Measurements from ENCODE around the gene TCAF2. TPM values are rescaled to one million over a fixed set of nuclear protein-coding genes. Genes with fewer than 3 reads are reported as not detected.

TCAF2 gene
- 1.5 and 1.8 TPM in 2 replicates for total RNA-seq

GRCh38 chr7:143620646-143621045 lies at the start of gene TCAF2:
TSS of gene TCAF2 (plus strand) at chr7:143620974.

GRCh38 chr7:143571501-143571900 lies 49.3 kb upstream of the TCAF2 start, which contains the start of gene CTAGE15:
TSS of gene CTAGE15 (plus strand) at chr7:143571801. CDS start at chr7:143571818, 17 bp downstream.

Other genes starting within 250 kb of the TCAF2 start
- gene ZYX, start 239.6 kb upstream of the TCAF2 start, total RNA-seq, result 177 and 183 TPM in 2 replicates
- gene EPHA1, start 212.1 kb upstream of the TCAF2 start, total RNA-seq, result 0.15 and 0.17 TPM in 2 replicates
- gene TAS2R60, start 177.5 kb upstream of the TCAF2 start, total RNA-seq, result not detected in 2 replicates
- gene TAS2R41, start 143.1 kb upstream of the TCAF2 start, total RNA-seq, result not detected in 2 replicates
- not detected in 2 replicates for gene CTAGE15, start 49.2 kb upstream of the TCAF2 start, total RNA-seq
- not detected in 2 replicates for gene CTAGE6, start 136.7 kb downstream of the TCAF2 start, total RNA-seq